Right lobe of liver (tissue), 4 donors: ENCODE data around the gene KCND2.
"Not testable (repeated sequence)": the region's sequence is repeated elsewhere in the genome, so short reads cannot be mapped to it uniquely, and the experiment has no call there.

Experiments used
- POLR2A ChIP-seq: fragments of 450-650 bp; IDR thresholded peaks from one replicate; pipeline ENCODE4 v1.6.1; 2017; ENCODE audit warnings: antibody characterized with exemption, mild to moderate bottlenecking
- TF ChIP-seq, protein P1 (sequence below), 4 donors: fragments of 200-600 bp in 3 of 4; fragments of 450-650 bp in 1 of 4; IDR thresholded peaks; one replicate each; pipeline versions ENCODE4 v1.5.1 to v1.8.0; 2016 to 2022; ENCODE audit warnings: antibody characterized with exemption in 4 of 4, mild to moderate bottlenecking in 2 of 4
- donor health status: DM: no; HTN: no; CAD: no.
- donor health status: DM: no; HTN: no; CAD: no.
- donor health status: DM: no; HTN: yes; CAD: no.

GRCh38 chr7:120578657-120579056 lies 305.7 kb downstream of the KCND2 start:
- TF ChIP-seq, protein P1, sequence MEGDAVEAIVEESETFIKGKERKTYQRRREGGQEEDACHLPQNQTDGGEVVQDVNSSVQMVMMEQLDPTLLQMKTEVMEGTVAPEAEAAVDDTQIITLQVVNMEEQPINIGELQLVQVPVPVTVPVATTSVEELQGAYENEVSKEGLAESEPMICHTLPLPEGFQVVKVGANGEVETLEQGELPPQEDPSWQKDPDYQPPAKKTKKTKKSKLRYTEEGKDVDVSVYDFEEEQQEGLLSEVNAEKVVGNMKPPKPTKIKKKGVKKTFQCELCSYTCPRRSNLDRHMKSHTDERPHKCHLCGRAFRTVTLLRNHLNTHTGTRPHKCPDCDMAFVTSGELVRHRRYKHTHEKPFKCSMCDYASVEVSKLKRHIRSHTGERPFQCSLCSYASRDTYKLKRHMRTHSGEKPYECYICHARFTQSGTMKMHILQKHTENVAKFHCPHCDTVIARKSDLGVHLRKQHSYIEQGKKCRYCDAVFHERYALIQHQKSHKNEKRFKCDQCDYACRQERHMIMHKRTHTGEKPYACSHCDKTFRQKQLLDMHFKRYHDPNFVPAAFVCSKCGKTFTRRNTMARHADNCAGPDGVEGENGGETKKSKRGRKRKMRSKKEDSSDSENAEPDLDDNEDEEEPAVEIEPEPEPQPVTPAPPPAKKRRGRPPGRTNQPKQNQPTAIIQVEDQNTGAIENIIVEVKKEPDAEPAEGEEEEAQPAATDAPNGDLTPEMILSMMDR (IDR thresholded peaks at IDR 0.05) = not testable (repeated sequence)
- TF ChIP-seq POLR2A = not testable (repeated sequence)
